ENCODE measurements around the gene CNNM3.
A peak's percentile ranks its signal among the peaks of the same experiment; 100 is the strongest.

CNNM3 gene

GRCh38 chr2:96866149-96866548 lies 50.1 kb downstream of the CNNM3 start:
- no peak for DNase-seq

- DNase-seq, result no peak
These were observed 50.5 kb downstream of the CNNM3 start for GRCh38 chr2:96866586-96866985.

- no peak for DNase-seq
These were observed 51.1 kb downstream of the CNNM3 start for GRCh38 chr2:96866986-96867755.

- DNase-seq, result peak; percentile 23 to 48
These were observed 51.9 kb downstream of the CNNM3 start for GRCh38 chr2:96867756-96868554.

- peak; percentile 60 to 65 for DNase-seq
These were observed 52.6 kb downstream of the CNNM3 start for GRCh38 chr2:96868555-96869280.

GRCh38 chr2:96869281-96869821 lies 53.3 kb downstream of the CNNM3 start:
- no peak for DNase-seq

- peak; percentile 30 to 64 for DNase-seq
These were observed 54.0 kb downstream of the CNNM3 start, which contains the start of gene SEMA4C for GRCh38 chr2:96869822-96870625. SEMA4C (minus strand) TSS chr2:96870080; CDS start chr2:96867886, 2,194 bp downstream.

- DNase-seq, result peak; percentile 60 to 74
These were observed 54.7 kb downstream of the CNNM3 start for GRCh38 chr2:96870626-96871255.

- DNase-seq, result no peak
These were observed 56.7 kb downstream of the CNNM3 start for GRCh38 chr2:96872591-96873349.

- DNase-seq, result peak in 1 of 2 donors; percentile 59
These were observed 57.6 kb downstream of the CNNM3 start for GRCh38 chr2:96873651-96874096.

GRCh38 chr2:96874198-96874831 lies 58.2 kb downstream of the CNNM3 start:
- peak; percentile 56 to 60 for DNase-seq

- no peak for DNase-seq
These were observed 59.6 kb downstream of the CNNM3 start for GRCh38 chr2:96875498-96876268.

- DNase-seq, result no peak
These were observed 60.4 kb downstream of the CNNM3 start for GRCh38 chr2:96876269-96877041.

- DNase-seq, result no peak
These were observed 61.0 kb downstream of the CNNM3 start for GRCh38 chr2:96877042-96877451.

GRCh38 chr2:96877631-96878092 lies 61.6 kb downstream of the CNNM3 start:
- DNase-seq, result no peak

- DNase-seq, result no peak
These were observed 62.1 kb downstream of the CNNM3 start for GRCh38 chr2:96878171-96878570.

GRCh38 chr2:96878796-96879544 lies 62.9 kb downstream of the CNNM3 start:
- no peak for DNase-seq

Measured in CD4-positive, alpha-beta T cell treated with Interleukin-4 for 1 hour (primary cell).